GM12864 (cell line): ENCODE data around the gene PAX5.

Experiments
- DNase-seq: peaks from one replicate; pipeline ENCODE4 v3.0.0-alpha.2; 2011; ENCODE audit warnings: low read depth
- H3K4me3 ChIP-seq: 2 replicates; pipeline ENCODE4 v1.5.1; 2011; ENCODE audit warnings: mild to moderate bottlenecking, low read depth, low read length, control low read depth
- TF ChIP-seq, protein P1 (sequence below): IDR thresholded peaks from 2 replicates; pipeline ENCODE4 v1.5.1; 2011; ENCODE audit warnings: low read depth, mild to moderate bottlenecking, moderate library complexity, low read length, control low read depth, inconsistent platforms; ENCODE audit errors: missing control alignments

PAX5 gene

DNA sequence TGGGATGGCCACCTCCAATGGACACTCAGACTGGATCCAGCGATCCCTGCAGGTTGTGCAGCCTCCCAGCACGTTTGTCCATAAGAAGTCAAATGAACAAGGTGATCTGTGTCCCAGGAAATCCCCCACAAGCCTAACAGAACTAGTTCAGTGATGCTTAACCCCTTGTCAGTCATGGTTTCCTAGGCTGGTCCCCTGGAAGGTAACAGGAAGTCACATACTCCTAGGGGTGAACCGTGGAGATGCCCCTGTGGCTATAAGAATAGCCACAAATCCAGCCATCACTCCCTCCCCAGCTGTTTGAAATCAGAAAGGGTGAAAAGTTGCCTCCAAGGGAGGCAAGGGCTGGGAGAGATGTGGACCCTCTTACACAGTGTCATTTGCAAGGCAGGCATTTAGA is 22.5 kb downstream of the PAX5 start:
- DNase-seq: no peak
- H3K4me3 ChIP-seq: peak overlapping the region; percentile 7; the same call in 1 of the 2 replicates
- TF ChIP-seq, protein P1, sequence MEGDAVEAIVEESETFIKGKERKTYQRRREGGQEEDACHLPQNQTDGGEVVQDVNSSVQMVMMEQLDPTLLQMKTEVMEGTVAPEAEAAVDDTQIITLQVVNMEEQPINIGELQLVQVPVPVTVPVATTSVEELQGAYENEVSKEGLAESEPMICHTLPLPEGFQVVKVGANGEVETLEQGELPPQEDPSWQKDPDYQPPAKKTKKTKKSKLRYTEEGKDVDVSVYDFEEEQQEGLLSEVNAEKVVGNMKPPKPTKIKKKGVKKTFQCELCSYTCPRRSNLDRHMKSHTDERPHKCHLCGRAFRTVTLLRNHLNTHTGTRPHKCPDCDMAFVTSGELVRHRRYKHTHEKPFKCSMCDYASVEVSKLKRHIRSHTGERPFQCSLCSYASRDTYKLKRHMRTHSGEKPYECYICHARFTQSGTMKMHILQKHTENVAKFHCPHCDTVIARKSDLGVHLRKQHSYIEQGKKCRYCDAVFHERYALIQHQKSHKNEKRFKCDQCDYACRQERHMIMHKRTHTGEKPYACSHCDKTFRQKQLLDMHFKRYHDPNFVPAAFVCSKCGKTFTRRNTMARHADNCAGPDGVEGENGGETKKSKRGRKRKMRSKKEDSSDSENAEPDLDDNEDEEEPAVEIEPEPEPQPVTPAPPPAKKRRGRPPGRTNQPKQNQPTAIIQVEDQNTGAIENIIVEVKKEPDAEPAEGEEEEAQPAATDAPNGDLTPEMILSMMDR: peak; percentile 7

DNA sequence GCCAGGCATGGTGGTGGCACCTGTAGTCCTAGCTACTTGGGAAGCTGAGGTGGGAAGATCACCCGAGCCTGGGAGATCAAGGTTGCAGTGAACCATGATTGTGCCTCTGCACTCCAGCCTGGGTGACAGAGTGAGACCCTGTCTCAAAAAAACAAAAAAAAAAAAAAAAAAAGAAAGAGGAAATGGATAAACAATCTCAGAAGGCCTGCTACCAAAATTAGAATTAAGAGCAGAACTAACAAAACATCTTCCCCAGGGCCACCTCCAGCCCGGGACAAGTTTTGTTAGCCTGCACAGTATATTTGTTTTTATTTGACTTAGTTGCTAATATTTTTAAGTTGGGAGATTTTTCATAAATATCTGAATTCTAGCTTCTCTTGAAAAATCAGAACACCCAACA is 23.1 kb downstream of the PAX5 start:
- no peak for DNase-seq
- H3K4me3 ChIP-seq: peak overlapping the region; percentile 7

DNA sequence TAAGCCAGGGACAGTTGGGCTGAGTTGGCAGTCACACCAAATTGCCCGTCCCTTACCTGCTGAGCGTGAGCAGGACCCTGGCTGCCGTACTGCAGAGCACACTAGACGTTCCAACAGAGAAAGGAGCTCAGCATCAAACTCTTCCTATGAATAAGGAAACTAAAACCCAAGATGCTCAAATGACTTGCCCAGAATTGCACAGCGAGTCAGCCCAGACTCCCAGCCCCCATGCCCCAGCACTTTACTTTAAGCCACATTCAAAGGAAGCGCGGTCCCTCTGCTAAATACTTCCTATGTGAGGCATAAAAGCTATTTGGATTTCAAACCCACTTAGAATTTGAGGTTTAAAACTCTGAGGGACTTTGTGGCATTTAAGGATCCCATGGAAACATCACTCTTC is 23.9 kb downstream of the PAX5 start:
- no peak for DNase-seq
- peak overlapping the region; percentile 23; the same call in 1 of the 2 replicates for H3K4me3 ChIP-seq
- TF ChIP-seq, protein P1: no peak

More for the DNA sequence above, 23.1 kb downstream of the PAX5 start:
- TF ChIP-seq, protein P1: no peak

DNA sequence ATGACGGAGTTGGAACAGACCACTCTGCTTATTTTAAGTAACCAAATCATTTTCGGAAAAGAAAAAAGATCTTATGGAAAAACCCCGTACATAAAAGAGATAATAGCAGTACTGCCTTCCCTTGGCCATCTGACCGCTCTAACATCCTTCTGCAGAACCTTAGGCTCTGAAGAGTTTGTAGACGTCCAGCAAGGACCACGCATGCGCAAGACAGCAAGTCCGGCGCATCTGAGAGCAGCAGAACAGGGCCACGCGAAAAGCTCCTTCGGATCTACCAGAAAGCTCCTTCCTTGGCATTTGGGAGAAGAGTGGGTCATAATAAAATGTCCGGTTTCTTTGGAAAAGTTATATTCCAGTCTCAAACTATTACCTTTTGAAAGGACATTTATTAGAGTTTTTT is 26.8 kb downstream of the PAX5 start:
- no peak overlapping the region for H3K4me3 ChIP-seq

DNA sequence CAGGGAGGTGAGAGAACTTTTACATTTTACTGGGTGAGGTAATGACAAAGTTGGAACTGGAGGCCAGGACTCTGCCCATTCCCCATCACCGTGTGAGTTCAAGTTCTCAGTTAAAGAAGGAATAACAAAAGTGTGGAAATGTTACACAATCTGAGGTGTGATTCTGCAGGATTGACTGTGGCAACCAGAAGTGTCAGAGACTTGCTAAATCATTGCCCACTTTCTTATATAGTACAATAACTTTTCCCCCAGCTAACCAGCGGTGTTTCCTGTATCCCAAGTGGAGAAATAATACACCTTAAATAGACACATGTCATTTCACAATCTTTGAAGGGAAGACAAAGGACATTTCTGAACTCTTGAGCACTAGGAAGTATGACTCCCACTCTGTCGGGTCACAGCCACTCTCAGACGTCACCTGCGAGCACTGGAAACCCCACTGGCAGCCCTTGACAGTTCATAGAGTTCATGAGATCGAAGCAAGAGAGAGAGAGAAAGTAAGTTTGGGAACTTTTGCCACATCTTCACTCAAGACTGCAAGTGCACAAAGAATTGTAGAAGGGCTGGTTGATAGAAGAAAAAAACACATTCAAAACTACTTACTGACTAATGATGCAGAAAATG is 28.4 kb downstream of the PAX5 start:
- H3K4me3 ChIP-seq: no peak overlapping the region; the same call in 1 of the 2 replicates
- peak; percentile 61 for DNase-seq
- TF ChIP-seq, protein P1: no peak

More for the DNA sequence above, 26.8 kb downstream of the PAX5 start:
- TF ChIP-seq, protein P1: no peak
- no peak for DNase-seq

- peak overlapping the region; percentile 52 for H3K4me3 ChIP-seq
- TF ChIP-seq, protein P1: no peak
- DNase-seq: peak; percentile 60
Measured at GRCh38 chr9:37004424-37004935, 29.6 kb downstream of the PAX5 start.

DNA sequence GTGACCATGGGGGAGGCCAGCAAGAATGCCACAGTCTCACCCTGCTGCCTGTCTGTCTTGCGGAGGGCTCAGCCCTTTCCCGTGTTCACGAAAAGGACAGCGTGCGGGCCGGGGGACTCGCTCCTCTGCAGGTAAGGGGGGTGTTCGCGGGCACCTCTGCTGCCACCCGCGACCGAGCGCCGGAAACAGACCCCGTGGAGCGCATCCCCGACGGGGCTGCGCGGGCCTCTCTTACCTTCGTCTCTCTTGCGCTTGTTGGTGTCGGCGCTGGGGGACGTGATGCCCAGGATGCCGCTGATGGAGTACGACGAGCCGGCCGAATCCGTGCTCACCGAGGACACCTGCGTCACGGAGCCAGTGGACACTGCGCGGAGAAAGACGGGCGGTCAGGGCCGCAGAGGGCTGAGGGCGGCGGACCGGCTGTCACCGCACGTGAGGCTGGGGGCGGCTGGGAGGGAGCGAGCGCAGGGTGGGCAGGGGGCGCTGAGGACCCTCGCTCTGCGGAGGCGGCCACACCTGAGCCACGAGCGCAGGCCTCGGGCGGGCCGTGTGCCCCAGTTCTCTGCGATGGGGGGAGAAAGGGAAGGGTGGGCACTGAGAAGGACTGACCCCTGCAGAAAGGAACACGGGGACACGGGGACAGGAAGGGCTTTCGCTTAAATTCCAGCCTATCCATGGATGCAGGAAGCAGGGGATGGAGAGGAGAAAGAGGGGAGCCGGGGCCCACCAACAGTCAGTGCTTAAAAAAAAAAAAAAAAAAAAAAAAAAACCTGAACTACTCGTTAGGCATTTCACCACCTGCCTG is 31.5 kb downstream of the PAX5 start:
- TF ChIP-seq, protein P1: no peak
- no peak for DNase-seq
- H3K4me3 ChIP-seq: peak overlapping the region; percentile 52
